ENCODE measurements around the gene GBF1.
A peak's percentile ranks its signal among the peaks of the same experiment; 100 is the strongest.

GBF1 gene

DNA sequence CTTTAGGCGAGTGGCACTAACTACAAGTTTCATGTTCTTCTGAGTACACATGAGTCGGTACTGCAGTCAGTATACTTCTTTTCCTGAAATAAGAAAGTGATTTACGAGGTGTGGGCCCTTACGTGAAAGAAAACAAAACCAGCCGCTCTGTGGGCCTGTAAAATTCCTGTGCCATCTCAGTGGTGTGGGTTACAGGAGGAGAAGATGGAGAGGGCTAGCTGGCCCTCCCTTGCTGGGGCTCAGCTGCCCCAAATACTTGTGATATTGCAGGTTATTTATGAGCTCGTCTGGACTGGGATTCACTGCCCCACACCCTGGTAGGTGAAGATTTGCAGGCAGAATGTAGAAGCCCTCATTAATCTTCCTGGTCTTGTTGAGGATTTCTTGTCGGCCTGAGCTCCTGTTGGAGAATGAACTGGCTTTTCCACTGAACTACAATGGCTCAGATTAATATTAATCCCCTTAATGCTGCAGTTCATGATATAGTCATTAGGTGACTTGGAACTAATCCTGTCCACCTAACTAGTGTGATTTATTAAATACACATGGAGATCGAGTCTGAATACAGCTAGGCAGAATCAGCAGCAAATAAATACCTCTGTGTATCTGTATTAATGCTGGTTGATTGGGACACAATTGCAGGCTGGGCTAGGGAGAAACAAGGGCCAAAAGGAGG lies 68.0 kb downstream of the GBF1 start:
- DNase-seq = peak; percentile 6 to 34 (median 10)
- Histone ChIP-seq H3K27ac (ENCODE audit: insufficient read depth in 1 of 2, low read depth in 1 of 2, low read length in 2 of 2, poor library complexity in 1 of 2, severe bottlenecking in 2 of 2) (no peak overlapping the region), H3K9me3 (ENCODE audit: control extremely low read depth in 1 of 5, control insufficient read depth in 4 of 5, insufficient read depth in 2 of 5, low read depth in 1 of 5, low read length in 4 of 5) (no peaks in the 10 kb centered on the region), H3K4me1 (ENCODE audit: control extremely low read depth in 1 of 4, control insufficient read depth in 4 of 4, insufficient read depth in 4 of 4, low read length in 3 of 4) (peaks cover 4 to 20% (median 10%) of the 10 kb centered on the region in 4 experiments), H3K4me3 (ENCODE audit: control insufficient read depth in 1 of 7, extremely low read depth in 1 of 7, insufficient read depth in 4 of 7, low read depth in 2 of 7, low read length in 6 of 7) (no peak overlapping the region), H3K27me3 (replicated peaks in 2 of 5; ENCODE audit: control insufficient read depth in 4 of 5, insufficient read depth in 5 of 5, low read length in 4 of 5) (no peaks in the 10 kb centered on the region), H3K36me3 (ENCODE audit: control insufficient read depth in 4 of 4, insufficient read depth in 4 of 4, low read length in 3 of 4) (peaks cover 0 to 2% (median 1%) of the 10 kb centered on the region in 4 experiments)
- WGBS (ENCODE audit: insufficient coverage) = 51% methylated on average over 3 of the region's 8 CpGs
- POLR2A ChIA-PET = interaction anchor here (0.5 kb wide), 1 partner anchor 37 kb away, joined by 3 read pairs; no protein-coding TSS in a partner anchor
- CTCF ChIA-PET = interaction anchor here (1.0 to 4.2 kb wide), 11 partner anchors 10 to 107 kb away, joined by 3 to 18 read pairs (median 5); partner anchors contain the start of genes FBXL15 and PITX3

DNA sequence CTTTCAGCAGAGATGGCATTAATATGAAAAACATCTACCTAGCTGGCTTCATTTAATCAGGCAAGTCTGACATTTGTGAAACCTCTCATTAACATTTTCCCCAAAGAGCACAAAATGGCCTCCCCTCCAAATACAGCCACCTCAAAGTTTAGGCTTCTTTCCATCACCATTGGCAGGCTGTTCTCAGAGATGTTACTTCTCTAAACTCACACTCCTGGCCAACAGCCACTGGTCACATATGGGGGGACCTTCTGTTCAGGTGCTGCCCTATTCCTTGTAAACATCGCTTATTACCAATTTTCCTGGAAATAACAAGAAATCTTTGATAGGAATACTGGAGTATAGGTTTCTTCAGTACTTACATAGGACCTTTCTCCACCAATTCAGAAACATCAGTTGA lies 69.5 kb downstream of the GBF1 start:
- Histone ChIP-seq H3K27ac (ENCODE audit: insufficient read depth in 1 of 2, low read depth in 1 of 2, low read length in 2 of 2, poor library complexity in 1 of 2, severe bottlenecking in 2 of 2) (no peak overlapping the region), H3K4me1 (ENCODE audit: control extremely low read depth in 1 of 4, control insufficient read depth in 4 of 4, insufficient read depth in 4 of 4, low read length in 3 of 4) (peaks cover 4 to 20% (median 11%) of the 10 kb centered on the region in 4 experiments), H3K27me3 (replicated peaks in 2 of 5; ENCODE audit: control insufficient read depth in 4 of 5, insufficient read depth in 5 of 5, low read length in 4 of 5) (no peaks in the 10 kb centered on the region), H3K9me3 (ENCODE audit: control extremely low read depth in 1 of 5, control insufficient read depth in 4 of 5, insufficient read depth in 2 of 5, low read depth in 1 of 5, low read length in 4 of 5) (no peaks in the 10 kb centered on the region), H3K4me3 (ENCODE audit: control insufficient read depth in 1 of 7, extremely low read depth in 1 of 7, insufficient read depth in 4 of 7, low read depth in 2 of 7, low read length in 6 of 7) (no peak overlapping the region), H3K36me3 (ENCODE audit: control insufficient read depth in 4 of 4, insufficient read depth in 4 of 4, low read length in 3 of 4) (peaks cover 0 to 2% (median 0%) of the 10 kb centered on the region in 4 experiments)
- POLR2A ChIA-PET = no interaction called here
- CTCF ChIA-PET = interaction anchor here (1.5 to 4.2 kb wide), 4 partner anchors 11 to 84 kb away, joined by 5 to 18 read pairs (median 6); no protein-coding TSS in a partner anchor
- WGBS (ENCODE audit: insufficient coverage) = no CpG with 5 or more reads among the region's 1 CpG
- no peak for DNase-seq

DNA sequence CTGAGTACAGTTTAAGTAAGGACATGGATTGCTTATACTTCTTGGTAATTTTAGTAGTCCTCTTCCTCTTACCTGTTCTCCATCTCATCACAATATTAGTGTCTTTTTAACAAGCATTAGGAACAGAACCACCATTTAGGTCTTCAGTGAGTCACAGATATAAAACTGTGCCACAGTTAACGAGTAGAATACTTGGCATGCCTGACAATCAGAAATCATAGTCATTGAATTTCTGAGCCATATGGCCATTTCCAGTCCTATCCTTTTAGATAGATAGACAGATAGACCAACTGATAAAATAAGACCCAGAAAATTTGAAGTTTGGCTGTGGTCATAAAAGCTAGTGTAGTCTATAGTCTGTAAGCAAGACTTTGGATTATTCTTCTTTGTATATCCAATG lies 71.1 kb downstream of the GBF1 start:
- Histone ChIP-seq H3K9me3 (ENCODE audit: control extremely low read depth in 1 of 5, control insufficient read depth in 4 of 5, insufficient read depth in 2 of 5, low read depth in 1 of 5, low read length in 4 of 5) (no peaks in the 10 kb centered on the region), H3K27ac (ENCODE audit: insufficient read depth in 1 of 2, low read depth in 1 of 2, low read length in 2 of 2, poor library complexity in 1 of 2, severe bottlenecking in 2 of 2) (no peak overlapping the region), H3K36me3 (ENCODE audit: control insufficient read depth in 4 of 4, insufficient read depth in 4 of 4, low read length in 3 of 4) (peaks cover 0 to 2% (median 0%) of the 10 kb centered on the region in 4 experiments), H3K4me1 (ENCODE audit: control extremely low read depth in 1 of 4, control insufficient read depth in 4 of 4, insufficient read depth in 4 of 4, low read length in 3 of 4) (peaks cover 0 to 15% (median 6%) of the 10 kb centered on the region in 4 experiments), H3K4me3 (ENCODE audit: control insufficient read depth in 1 of 7, extremely low read depth in 1 of 7, insufficient read depth in 4 of 7, low read depth in 2 of 7, low read length in 6 of 7) (no peak overlapping the region), H3K27me3 (replicated peaks in 2 of 5; ENCODE audit: control insufficient read depth in 4 of 5, insufficient read depth in 5 of 5, low read length in 4 of 5) (no peaks in the 10 kb centered on the region)
- CTCF ChIA-PET = no interaction called here
- no peak for DNase-seq
- POLR2A ChIA-PET = no interaction called here
- 100% methylated on average over 1 of the region's 1 CpG for WGBS (ENCODE audit: insufficient coverage)

DNA sequence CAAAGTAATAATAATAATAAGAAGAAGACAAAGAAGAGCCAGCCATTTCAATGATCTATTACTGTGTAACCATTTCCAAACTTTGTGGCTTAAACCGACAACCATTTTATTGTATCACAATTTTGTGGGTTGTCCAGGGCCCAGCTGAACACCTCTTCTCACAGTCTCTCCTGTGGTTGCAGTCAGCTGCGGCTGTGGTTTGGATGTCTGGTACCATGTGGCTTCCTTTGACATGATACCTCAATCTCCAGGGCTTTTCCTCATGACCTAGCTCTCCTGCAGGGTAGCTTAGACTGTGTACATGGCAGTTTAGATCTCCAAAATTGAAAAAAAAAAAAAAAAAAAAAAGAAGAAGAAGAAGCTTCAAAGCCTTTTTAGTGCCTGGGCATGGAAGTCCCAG lies 77.6 kb downstream of the GBF1 start:
- DNase-seq = peak; percentile 32 to 91 (median 88)

DNA sequence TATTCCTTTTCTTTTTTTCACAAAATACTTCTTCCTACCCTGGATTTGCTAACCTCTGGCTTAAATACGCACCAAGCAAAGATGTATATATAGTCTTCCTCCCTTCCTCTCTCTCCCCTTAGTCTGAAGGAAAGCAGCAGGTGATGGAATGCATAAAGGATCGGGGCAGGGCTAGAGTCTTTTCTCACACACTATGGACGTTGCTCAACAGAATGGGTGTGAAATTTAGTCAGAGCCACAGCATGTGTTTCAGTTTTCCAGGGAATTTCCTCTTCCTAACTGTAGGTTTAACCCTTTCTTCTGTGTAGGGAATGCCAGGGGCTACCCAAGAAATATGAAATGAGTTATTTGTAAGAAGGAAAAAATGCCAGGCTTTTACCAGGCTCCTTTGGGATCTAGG lies 78.7 kb downstream of the GBF1 start:
- Histone ChIP-seq H3K9me3 (ENCODE audit: control extremely low read depth in 1 of 5, control insufficient read depth in 4 of 5, insufficient read depth in 2 of 5, low read depth in 1 of 5, low read length in 4 of 5) (no peaks in the 10 kb centered on the region), H3K4me1 (ENCODE audit: control extremely low read depth in 1 of 4, control insufficient read depth in 4 of 4, insufficient read depth in 4 of 4, low read length in 3 of 4) (peaks cover 4 to 17% (median 13%) of the 10 kb centered on the region in 4 experiments), H3K36me3 (ENCODE audit: control insufficient read depth in 4 of 4, insufficient read depth in 4 of 4, low read length in 3 of 4) (peaks cover 0 to 3% (median 0%) of the 10 kb centered on the region in 4 experiments), H3K4me3 (ENCODE audit: control insufficient read depth in 1 of 7, extremely low read depth in 1 of 7, insufficient read depth in 4 of 7, low read depth in 2 of 7, low read length in 6 of 7) (no peak overlapping the region), H3K27ac (ENCODE audit: insufficient read depth in 1 of 2, low read depth in 1 of 2, low read length in 2 of 2, poor library complexity in 1 of 2, severe bottlenecking in 2 of 2) (no peak overlapping the region), H3K27me3 (replicated peaks in 2 of 5; ENCODE audit: control insufficient read depth in 4 of 5, insufficient read depth in 5 of 5, low read length in 4 of 5) (no peaks in the 10 kb centered on the region)
- ChIA-PET POLR2A (no interaction called here), CTCF (interaction anchor here (1.0 kb wide), 2 partner anchors 10 to 95 kb away, joined by 3 read pairs; no protein-coding TSS in a partner anchor)
- no peak for DNase-seq
- WGBS (ENCODE audit: insufficient coverage) = 100% methylated on average over 1 of the region's 3 CpGs

More for the DNA sequence above, 77.6 kb downstream of the GBF1 start:
- no peaks in the 10 kb centered on the region for H3K9me3 ChIP-seq (ENCODE audit: control extremely low read depth in 1 of 5, control insufficient read depth in 4 of 5, insufficient read depth in 2 of 5, low read depth in 1 of 5, low read length in 4 of 5)
- WGBS (ENCODE audit: insufficient coverage) = 7% methylated on average over 2 of the region's 2 CpGs
- peaks cover 4 to 17% (median 13%) of the 10 kb centered on the region in 4 experiments for H3K4me1 ChIP-seq (ENCODE audit: control extremely low read depth in 1 of 4, control insufficient read depth in 4 of 4, insufficient read depth in 4 of 4, low read length in 3 of 4)
- H3K27me3 ChIP-seq (replicated peaks in 2 of 5; ENCODE audit: control insufficient read depth in 4 of 5, insufficient read depth in 5 of 5, low read length in 4 of 5) = no peaks in the 10 kb centered on the region
- peaks cover 0 to 3% (median 0%) of the 10 kb centered on the region in 4 experiments for H3K36me3 ChIP-seq (ENCODE audit: control insufficient read depth in 4 of 4, insufficient read depth in 4 of 4, low read length in 3 of 4)
- ChIA-PET CTCF (interaction anchor here (1.0 kb wide), 1 partner anchor 94 kb away, joined by 3 read pairs; no protein-coding TSS in a partner anchor), POLR2A (interaction anchor here (0.5 to 0.9 kb wide), 3 partner anchors 143 to 322 kb away, joined by 3 read pairs; partner anchors contain the start of gene TRIM8)
- no peak overlapping the region for H3K4me3 ChIP-seq (ENCODE audit: control insufficient read depth in 1 of 7, extremely low read depth in 1 of 7, insufficient read depth in 4 of 7, low read depth in 2 of 7, low read length in 6 of 7)
- H3K27ac ChIP-seq (ENCODE audit: insufficient read depth in 1 of 2, low read depth in 1 of 2, low read length in 2 of 2, poor library complexity in 1 of 2, severe bottlenecking in 2 of 2) = no peak overlapping the region

DNA sequence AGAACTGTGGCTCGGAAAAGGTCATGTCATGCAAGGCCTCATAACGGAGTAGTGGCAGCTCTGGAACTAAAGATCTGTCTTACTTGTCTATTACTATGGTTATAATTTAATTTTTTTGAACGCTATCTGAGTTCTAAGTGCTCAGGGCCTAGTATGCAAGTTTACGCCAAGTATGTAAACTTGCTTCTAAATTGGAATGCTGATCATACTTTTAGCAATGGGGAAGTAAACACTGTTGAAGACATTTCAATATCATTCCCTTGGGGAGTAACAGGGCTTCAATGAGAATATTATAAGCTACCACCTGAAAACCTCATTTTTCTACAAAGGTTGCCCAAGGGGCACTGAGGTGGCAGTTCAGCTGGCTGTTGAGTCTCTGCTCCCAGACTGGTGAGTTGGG lies 80.7 kb downstream of the GBF1 start:
- Histone ChIP-seq H3K27ac (ENCODE audit: insufficient read depth in 1 of 2, low read depth in 1 of 2, low read length in 2 of 2, poor library complexity in 1 of 2, severe bottlenecking in 2 of 2) (no peak overlapping the region), H3K27me3 (replicated peaks in 2 of 5; ENCODE audit: control insufficient read depth in 4 of 5, insufficient read depth in 5 of 5, low read length in 4 of 5) (no peaks in the 10 kb centered on the region), H3K4me3 (ENCODE audit: control insufficient read depth in 1 of 7, extremely low read depth in 1 of 7, insufficient read depth in 4 of 7, low read depth in 2 of 7, low read length in 6 of 7) (no peak overlapping the region), H3K4me1 (ENCODE audit: control extremely low read depth in 1 of 4, control insufficient read depth in 4 of 4, insufficient read depth in 4 of 4, low read length in 3 of 4) (peaks cover 4 to 14% (median 13%) of the 10 kb centered on the region in 4 experiments), H3K9me3 (ENCODE audit: control extremely low read depth in 1 of 5, control insufficient read depth in 4 of 5, insufficient read depth in 2 of 5, low read depth in 1 of 5, low read length in 4 of 5) (no peaks in the 10 kb centered on the region), H3K36me3 (ENCODE audit: control insufficient read depth in 4 of 4, insufficient read depth in 4 of 4, low read length in 3 of 4) (peaks cover 0 to 3% (median 0%) of the 10 kb centered on the region in 4 experiments)
- WGBS (ENCODE audit: insufficient coverage) = 98% methylated on average over 4 of the region's 4 CpGs
- ChIA-PET CTCF (interaction anchor here (0.8 to 2.9 kb wide), 2 partner anchors 21 to 26 kb away, joined by 3 to 13 read pairs; no protein-coding TSS in a partner anchor), POLR2A (no interaction called here)
- no peak for DNase-seq

DNA sequence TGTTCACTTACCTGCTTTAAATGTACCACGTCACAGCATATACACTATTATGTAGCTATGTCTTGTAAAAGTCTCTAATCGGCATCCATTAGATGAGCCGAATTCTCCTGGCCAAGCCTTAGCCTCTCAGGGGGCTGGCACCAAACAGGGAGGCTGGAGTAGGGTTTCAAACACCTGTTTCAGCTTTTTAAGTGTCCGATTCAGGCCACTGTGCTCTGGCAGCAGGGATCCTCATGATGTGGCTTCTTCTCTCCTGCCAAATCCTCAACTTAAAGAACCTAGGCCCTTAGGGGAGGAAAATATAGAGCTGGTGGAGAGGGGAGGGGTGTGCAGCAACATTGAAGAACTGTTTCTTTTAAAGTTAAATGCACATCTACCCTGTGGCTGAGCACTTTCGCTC lies 81.7 kb downstream of the GBF1 start:
- ChIA-PET CTCF (interaction anchor here (0.8 to 2.9 kb wide), 4 partner anchors 10 to 97 kb away, joined by 3 to 13 read pairs (median 6); no protein-coding TSS in a partner anchor), POLR2A (no interaction called here)
- no peak for DNase-seq
- no peaks in the 10 kb centered on the region for H3K27me3 ChIP-seq (replicated peaks in 2 of 5; ENCODE audit: control insufficient read depth in 4 of 5, insufficient read depth in 5 of 5, low read length in 4 of 5)
- H3K36me3 ChIP-seq (ENCODE audit: control insufficient read depth in 4 of 4, insufficient read depth in 4 of 4, low read length in 3 of 4) = peaks cover 0 to 3% (median 0%) of the 10 kb centered on the region in 4 experiments
- no peak overlapping the region for H3K4me3 ChIP-seq (ENCODE audit: control insufficient read depth in 1 of 7, extremely low read depth in 1 of 7, insufficient read depth in 4 of 7, low read depth in 2 of 7, low read length in 6 of 7)
- no peaks in the 10 kb centered on the region for H3K9me3 ChIP-seq (ENCODE audit: control extremely low read depth in 1 of 5, control insufficient read depth in 4 of 5, insufficient read depth in 2 of 5, low read depth in 1 of 5, low read length in 4 of 5)
- 100% methylated on average over 2 of the region's 5 CpGs for whole genome bisulfite sequencing (ENCODE audit: insufficient coverage)
- no peak overlapping the region for H3K27ac ChIP-seq (ENCODE audit: insufficient read depth in 1 of 2, low read depth in 1 of 2, low read length in 2 of 2, poor library complexity in 1 of 2, severe bottlenecking in 2 of 2)
- peaks cover 4 to 14% (median 13%) of the 10 kb centered on the region in 4 experiments for H3K4me1 ChIP-seq (ENCODE audit: control extremely low read depth in 1 of 4, control insufficient read depth in 4 of 4, insufficient read depth in 4 of 4, low read length in 3 of 4)
